Osteoblast (primary cell): ENCODE results near the gene DIAPH3. TPM values are rescaled to one million over a fixed set of nuclear protein-coding genes. Genes with fewer than 3 reads are reported as not detected.

Source experiments
- DNase-seq: peaks from one replicate; pipeline ENCODE4 v3.0.0; 2011; ENCODE audit warnings: low spot score, mixed read lengths; ENCODE audit not compliant: insufficient read length; ENCODE audit errors: missing footprints
- H2AFZ ChIP-seq: 2 replicates; pipeline ENCODE4 v1.6.0; 2011; ENCODE audit warnings: mild to moderate bottlenecking, low read length
- H3K27ac ChIP-seq: 2 replicates; pipeline ENCODE4 v1.5.1; 2011; ENCODE audit warnings: mild to moderate bottlenecking, low read depth, low read length, moderate library complexity
- H3K27me3 ChIP-seq: 2 replicates; pipeline ENCODE4 v1.6.0; 2012; ENCODE audit warnings: mild to moderate bottlenecking, control low read depth, inconsistent platforms, low read length, moderate library complexity; ENCODE audit not compliant: insufficient read depth
- H3K36me3 ChIP-seq: 2 replicates; pipeline ENCODE4 v1.5.1; 2011; ENCODE audit warnings: mild to moderate bottlenecking, low read length, control low read depth, moderate library complexity; ENCODE audit not compliant: insufficient read depth
- H3K4me1 ChIP-seq: 2 replicates; pipeline ENCODE4 v1.5.1; 2011; ENCODE audit warnings: mild to moderate bottlenecking, low read length, control low read depth, moderate library complexity; ENCODE audit not compliant: insufficient read depth
- H3K4me2 ChIP-seq: 2 replicates; pipeline ENCODE4 v1.6.0; 2011; ENCODE audit warnings: mild to moderate bottlenecking, low read length; ENCODE audit not compliant: insufficient read depth
- H3K4me3 ChIP-seq: fragments of 200-600 bp; sonication (generic); 3 replicates; pipeline ENCODE4 v1.5.1; 2012; ENCODE audit warnings: mild to moderate bottlenecking, low read length, inconsistent platforms; ENCODE audit not compliant: insufficient read depth
- H3K79me2 ChIP-seq: 2 replicates; pipeline ENCODE4 v1.6.0; 2012; ENCODE audit warnings: mild to moderate bottlenecking, low read length, control low read depth, inconsistent platforms; ENCODE audit not compliant: insufficient read depth
- H3K9me3 ChIP-seq: 2 replicates; pipeline ENCODE4 v1.5.1; 2011; ENCODE audit warnings: low read depth, low read length, control low read depth
- H4K20me1 ChIP-seq: 2 replicates; pipeline ENCODE4 v1.6.0; 2012; ENCODE audit warnings: mild to moderate bottlenecking, low read length, control low read depth; ENCODE audit not compliant: insufficient read depth
- CTCF ChIP-seq: IDR thresholded peaks from 2 replicates; pipeline ENCODE4 v1.5.1; 2011; ENCODE audit warnings: mild to moderate bottlenecking, low read depth, low read length, moderate library complexity; ENCODE audit errors: extremely low read depth
- total RNA-seq: library from RNA; depleted of rRNA; stranded (reverse); fragments of >200 nt; gene quantifications from 2 replicates; pipeline ENCODE4 v1.2.3, GENCODE V29; 2012

The DIAPH3 gene
- total RNA-seq, 1 donor, result 8.3 TPM

DNA sequence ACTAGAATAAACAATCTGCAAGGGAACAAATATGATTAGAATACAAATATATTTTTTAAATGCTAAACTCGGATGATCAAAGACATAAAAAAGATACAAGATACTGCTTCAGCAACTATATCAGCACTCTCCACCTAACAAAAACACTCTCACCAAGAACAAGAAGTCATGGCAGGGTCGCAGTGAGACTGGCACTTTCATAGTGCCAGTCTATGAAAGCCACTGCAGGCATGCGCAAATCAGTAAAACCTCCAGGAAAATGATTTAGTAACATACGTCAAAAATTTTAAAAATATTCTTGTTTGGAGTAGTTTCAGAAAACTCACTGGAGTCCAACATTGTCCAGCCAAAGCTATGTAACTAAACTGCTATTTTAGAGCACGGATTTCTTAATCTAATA lies 295.9 kb downstream of the DIAPH3 start:
- DNase-seq, result no peak
- no peak overlapping the region for H3K4me2 ChIP-seq
- no peak for TF ChIP-seq CTCF
- no peak overlapping the region for H3K4me3 ChIP-seq
- H3K4me1 ChIP-seq, result peaks cover 10% of the 10 kb centered on the region
- no peak overlapping the region for H3K27ac ChIP-seq
- no peaks in the 10 kb centered on the region for H4K20me1 ChIP-seq
- no peaks in the 10 kb centered on the region for H3K9me3 ChIP-seq
- no peaks in the 10 kb centered on the region for H3K79me2 ChIP-seq
- H3K36me3 ChIP-seq, result no peaks in the 10 kb centered on the region
- no peak overlapping the region for H2AFZ ChIP-seq
- no peaks in the 10 kb centered on the region for H3K27me3 ChIP-seq

DNA sequence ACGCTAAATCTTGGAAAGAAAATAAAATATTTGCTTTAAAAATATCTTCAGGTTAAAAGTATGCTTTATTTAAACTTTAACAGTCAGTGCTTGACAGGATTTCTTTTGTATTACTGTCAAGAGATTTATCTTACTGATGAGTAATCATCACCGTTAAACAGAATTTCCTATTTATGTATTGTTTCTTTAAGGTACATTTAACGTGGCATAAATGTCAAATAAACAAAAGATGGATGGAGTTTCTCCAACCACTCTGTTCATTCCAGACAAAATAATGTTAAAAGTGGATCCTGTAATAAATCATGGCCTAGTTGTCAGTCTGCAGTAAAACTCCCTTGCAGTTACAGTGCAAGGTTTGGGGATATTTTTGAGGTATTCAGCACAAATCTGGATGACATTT lies 298.3 kb downstream of the DIAPH3 start:
- Histone ChIP-seq H3K27ac (no peak overlapping the region), H3K9me3 (no peaks in the 10 kb centered on the region), H2AFZ (no peak overlapping the region), H3K79me2 (no peaks in the 10 kb centered on the region), H3K4me1 (peaks cover 10% of the 10 kb centered on the region), H3K27me3 (no peaks in the 10 kb centered on the region), H3K4me2 (no peak overlapping the region), H3K36me3 (no peaks in the 10 kb centered on the region), H4K20me1 (no peaks in the 10 kb centered on the region), H3K4me3 (no peak overlapping the region)
- no peak for DNase-seq
- no peak for TF ChIP-seq CTCF

DNA sequence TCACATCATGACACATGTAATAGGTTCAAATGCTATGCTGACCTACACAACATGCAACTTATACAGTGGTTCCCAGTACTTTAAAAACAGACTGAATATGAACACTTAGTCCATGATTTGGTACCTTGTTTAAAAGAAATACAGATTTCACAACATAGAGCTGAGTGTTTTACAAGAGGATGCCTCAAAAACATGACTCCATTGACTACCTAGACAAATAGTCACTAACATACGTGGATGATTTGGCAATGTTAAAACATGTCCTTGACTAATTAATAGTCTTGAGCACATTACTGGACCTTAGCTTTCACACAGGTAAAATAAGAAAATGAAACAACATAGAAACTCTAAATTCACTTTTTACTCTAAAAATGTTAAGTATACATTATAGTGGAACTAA lies 300.1 kb downstream of the DIAPH3 start:
- no peaks in the 10 kb centered on the region for H3K36me3 ChIP-seq
- no peaks in the 10 kb centered on the region for H4K20me1 ChIP-seq
- DNase-seq, result no peak
- no peak overlapping the region for H3K4me2 ChIP-seq
- no peak overlapping the region for H2AFZ ChIP-seq
- no peak overlapping the region for H3K27ac ChIP-seq
- no peak overlapping the region for H3K4me3 ChIP-seq
- H3K27me3 ChIP-seq, result no peaks in the 10 kb centered on the region
- H3K9me3 ChIP-seq, result no peaks in the 10 kb centered on the region
- no peaks in the 10 kb centered on the region for H3K79me2 ChIP-seq
- peaks cover 10% of the 10 kb centered on the region for H3K4me1 ChIP-seq
- no peak for TF ChIP-seq CTCF

- no peak for TF ChIP-seq CTCF
- H3K4me2 ChIP-seq, result no peak overlapping the region
Observed at GRCh38 chr13:59861676-59862075, 302.1 kb downstream of the DIAPH3 start.

More at GRCh38 chr13:59861676-59862075, 302.1 kb downstream of the DIAPH3 start:
- H3K27me3 ChIP-seq, result no peaks in the 10 kb centered on the region
- no peaks in the 10 kb centered on the region for H3K9me3 ChIP-seq
- no peaks in the 10 kb centered on the region for H3K79me2 ChIP-seq
- H2AFZ ChIP-seq, result no peak overlapping the region
- H3K4me1 ChIP-seq, result peaks cover 10% of the 10 kb centered on the region
- H3K4me3 ChIP-seq, result no peak overlapping the region
- no peaks in the 10 kb centered on the region for H3K36me3 ChIP-seq
- no peaks in the 10 kb centered on the region for H4K20me1 ChIP-seq
- H3K27ac ChIP-seq, result no peak overlapping the region
- DNase-seq, result no peak
